Ishikawa (cell line): ENCODE data around the gene MTUS2.

Source experiments
- CREB1 ChIP-seq: IDR thresholded peaks from 2 replicates; pipeline ENCODE4 v1.6.1; 2012; ENCODE audit warnings: low read depth
- YY1 ChIP-seq: IDR thresholded peaks from 2 replicates; pipeline ENCODE4 v1.6.1; 2012; ENCODE audit warnings: low read depth

- TF ChIP-seq CREB1 (no peak), YY1 (no peak)
Measured at GRCh38 chr13:29532821-29533220, 712.7 kb downstream of the MTUS2 start.
